Upper lobe of left lung (tissue), 4 donors: ENCODE data around the gene AGAP1.

Experiments
- EP300 ChIP-seq, 4 donors: sonication (generic); formaldehyde crosslinking; IDR thresholded peaks; one replicate each; pipeline ENCODE4 v1.5.1; 2017; ENCODE audit warnings: antibody characterized with exemption in 4 of 4, control low read depth in 2 of 4
- POLR2A ChIP-seq, 4 donors: fragments of 450-650 bp; IDR thresholded peaks; one replicate each; pipeline ENCODE4 v1.5.1; 2016 to 2017; ENCODE audit warnings: antibody characterized with exemption in 4 of 4, mild to moderate bottlenecking in 2 of 4
- POLR2AphosphoS5 ChIP-seq, 2 donors: sonication (generic); formaldehyde crosslinking; IDR thresholded peaks; one replicate each; pipeline ENCODE4 v1.5.1; 2017; ENCODE audit warnings: antibody characterized with exemption in 2 of 2
- TF ChIP-seq, protein P1 (sequence below), 6 experiments: fragments of 450-650 bp in 4 of 6; fragments of 200-600 bp in 2 of 6; sonication (generic) in 2 of 6; IDR thresholded peaks; one replicate each; pipeline ENCODE4 v1.5.1; 2016 to 2019; ENCODE audit warnings: antibody characterized with exemption in 6 of 6

DNA sequence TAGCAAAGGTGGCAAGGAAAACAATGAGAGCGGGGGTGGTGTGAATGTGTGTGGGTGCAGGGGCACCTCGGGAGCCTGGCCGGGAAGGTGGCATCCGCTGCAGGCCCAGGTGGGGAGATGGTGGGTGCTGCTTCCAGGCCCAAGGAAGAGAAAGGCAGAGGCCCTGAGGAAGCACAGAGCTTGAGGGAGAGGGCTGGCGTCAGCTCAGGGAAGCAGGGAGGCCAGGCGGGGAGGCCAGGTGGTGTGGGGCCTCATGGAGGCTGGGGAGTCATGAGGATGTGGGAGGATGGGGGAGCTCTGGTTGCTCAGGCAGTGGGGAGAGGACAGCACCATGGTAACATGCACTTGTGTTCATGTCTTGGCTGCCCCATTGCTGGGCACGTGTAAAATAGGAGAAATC lies 43.3 kb downstream of the AGAP1 start:
- TF ChIP-seq, protein P1, sequence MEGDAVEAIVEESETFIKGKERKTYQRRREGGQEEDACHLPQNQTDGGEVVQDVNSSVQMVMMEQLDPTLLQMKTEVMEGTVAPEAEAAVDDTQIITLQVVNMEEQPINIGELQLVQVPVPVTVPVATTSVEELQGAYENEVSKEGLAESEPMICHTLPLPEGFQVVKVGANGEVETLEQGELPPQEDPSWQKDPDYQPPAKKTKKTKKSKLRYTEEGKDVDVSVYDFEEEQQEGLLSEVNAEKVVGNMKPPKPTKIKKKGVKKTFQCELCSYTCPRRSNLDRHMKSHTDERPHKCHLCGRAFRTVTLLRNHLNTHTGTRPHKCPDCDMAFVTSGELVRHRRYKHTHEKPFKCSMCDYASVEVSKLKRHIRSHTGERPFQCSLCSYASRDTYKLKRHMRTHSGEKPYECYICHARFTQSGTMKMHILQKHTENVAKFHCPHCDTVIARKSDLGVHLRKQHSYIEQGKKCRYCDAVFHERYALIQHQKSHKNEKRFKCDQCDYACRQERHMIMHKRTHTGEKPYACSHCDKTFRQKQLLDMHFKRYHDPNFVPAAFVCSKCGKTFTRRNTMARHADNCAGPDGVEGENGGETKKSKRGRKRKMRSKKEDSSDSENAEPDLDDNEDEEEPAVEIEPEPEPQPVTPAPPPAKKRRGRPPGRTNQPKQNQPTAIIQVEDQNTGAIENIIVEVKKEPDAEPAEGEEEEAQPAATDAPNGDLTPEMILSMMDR (IDR thresholded peaks at IDR 0.05) = no peak
- no peak for TF ChIP-seq EP300 (IDR thresholded peaks at IDR 0.05)
- TF ChIP-seq POLR2AphosphoS5 (IDR thresholded peaks at IDR 0.05) = no peak
- TF ChIP-seq POLR2A (IDR thresholded peaks at IDR 0.05) = no peak
